ENCODE data around the gene CELF2. TPM values are rescaled to one million over a fixed set of nuclear protein-coding genes. Genes with fewer than 3 reads are reported as not detected.

Gene CELF2
- total RNA-seq, 1 experiment from 2014 or later, result 28.7 TPM

DNA sequence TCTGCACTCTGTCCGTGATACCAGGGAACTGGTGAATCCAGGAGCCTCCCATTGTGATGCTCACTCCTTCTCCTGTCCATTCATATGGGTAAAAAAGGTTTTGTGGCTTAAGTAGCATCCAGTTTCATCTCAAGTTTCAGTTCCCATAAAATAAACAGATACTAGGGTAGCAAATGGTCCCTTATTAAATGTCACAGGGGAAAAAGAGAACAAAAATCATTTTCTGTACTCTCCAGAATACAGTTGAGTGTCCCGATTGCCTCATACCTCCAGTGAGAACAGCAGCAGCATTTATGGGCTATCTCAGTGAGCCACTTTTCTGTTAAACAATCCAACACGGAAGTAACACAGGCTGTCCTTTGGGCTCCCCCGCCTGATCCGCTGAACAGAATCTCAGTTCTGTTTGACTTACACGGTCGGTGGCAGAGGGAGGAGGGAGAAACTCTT is 179.6 kb downstream of the CELF2 start:
- Mint-ChIP-seq H3K9me3 (no peaks in the 10 kb centered on the region), H3K27me3 (ENCODE audit: low read depth) (no peaks in the 10 kb centered on the region), H3K27ac (peak overlapping the region; percentile 36 to 98 (median 94); a peak in 5 of 7 replicates), H3K36me3 (ENCODE audit: insufficient read depth in 1 of 3, low read depth in 3 of 3) (peaks cover 4 to 30% (median 13%) of the 10 kb centered on the region in 3 experiments; a peak in 6 of 7 replicates), H3K4me1 (peaks cover 52 to 64% of the 10 kb centered on the region in 2 experiments), H3K4me3 (peak overlapping the region; percentile 6 to 30; a peak in 2 of 5 replicates)
- Histone ChIP-seq H3K27me3 (ENCODE audit: insufficient read depth, low read length) (no peaks in the 10 kb centered on the region), H2BK12ac (ENCODE audit: insufficient read length, low read depth, low read length) (no peak overlapping the region), H3K4me2 (ENCODE audit: insufficient read depth, insufficient read length, low read length) (no peak overlapping the region), H3K14ac (ENCODE audit: insufficient read depth, low read length) (no peak overlapping the region), H2BK120ac (ENCODE audit: low read depth, low read length, poor library complexity, severe bottlenecking) (no peak overlapping the region), H3K4ac (ENCODE audit: low read depth, low read length) (no peak overlapping the region), H3K23ac (ENCODE audit: insufficient read length, low read depth, low read length) (no peak overlapping the region), H3K9me3 (ENCODE audit: control insufficient read depth, low read depth, low read length) (no peaks in the 10 kb centered on the region), H4K20me1 (ENCODE audit: control insufficient read depth, insufficient read depth, insufficient read length) (no peaks in the 10 kb centered on the region), H3T11ph (ENCODE audit: low read length) (no peak overlapping the region), H3K23me2 (ENCODE audit: insufficient read length, low read depth, low read length, poor library complexity, severe bottlenecking) (no peaks in the 10 kb centered on the region), H2AK5ac (ENCODE audit: insufficient read length, low read length) (no peak overlapping the region), H3K56ac (ENCODE audit: insufficient read length, low read depth, low read length) (no peak overlapping the region), H4K8ac (replicated peaks; ENCODE audit: insufficient read length, low read depth, low read length) (no peak overlapping the region), H4K5ac (ENCODE audit: insufficient read length, low read depth, low read length) (no peak overlapping the region), H3K79me1 (ENCODE audit: insufficient read depth, low read depth, low read length, poor library complexity, severe bottlenecking) (no peaks in the 10 kb centered on the region), H2BK5ac (ENCODE audit: insufficient read length, low read length) (no peak overlapping the region), H3K27ac (ENCODE audit: insufficient read length, low read depth, low read length) (no peak overlapping the region), H3K79me2 (ENCODE audit: insufficient read depth, low read length) (no peaks in the 10 kb centered on the region), H2BK15ac (ENCODE audit: low read depth, low read length) (no peak overlapping the region), H3K9ac (ENCODE audit: extremely low read depth, insufficient read length, low read length) (no peak overlapping the region), H2BK20ac (ENCODE audit: low read depth, low read length, poor library complexity, severe bottlenecking) (no peak overlapping the region), H3K4me1 (ENCODE audit: insufficient read depth, low read length) (peaks cover 6% of the 10 kb centered on the region; the same call in 1 of the 2 replicates), H2AFZ (ENCODE audit: low read length) (no peak overlapping the region), H3K18ac (ENCODE audit: insufficient read length, low read depth, low read length) (peak overlapping the region; percentile 3), H4K91ac (ENCODE audit: insufficient read length, low read depth, low read length) (no peak overlapping the region)
- DNase-seq, result peak; percentile 40
- no CpG with 5 or more reads among the region's 7 CpGs for WGBS (ENCODE audit: extremely low coverage, insufficient read length, low lambda C conversion rate)
- TF ChIP-seq, protein P1, sequence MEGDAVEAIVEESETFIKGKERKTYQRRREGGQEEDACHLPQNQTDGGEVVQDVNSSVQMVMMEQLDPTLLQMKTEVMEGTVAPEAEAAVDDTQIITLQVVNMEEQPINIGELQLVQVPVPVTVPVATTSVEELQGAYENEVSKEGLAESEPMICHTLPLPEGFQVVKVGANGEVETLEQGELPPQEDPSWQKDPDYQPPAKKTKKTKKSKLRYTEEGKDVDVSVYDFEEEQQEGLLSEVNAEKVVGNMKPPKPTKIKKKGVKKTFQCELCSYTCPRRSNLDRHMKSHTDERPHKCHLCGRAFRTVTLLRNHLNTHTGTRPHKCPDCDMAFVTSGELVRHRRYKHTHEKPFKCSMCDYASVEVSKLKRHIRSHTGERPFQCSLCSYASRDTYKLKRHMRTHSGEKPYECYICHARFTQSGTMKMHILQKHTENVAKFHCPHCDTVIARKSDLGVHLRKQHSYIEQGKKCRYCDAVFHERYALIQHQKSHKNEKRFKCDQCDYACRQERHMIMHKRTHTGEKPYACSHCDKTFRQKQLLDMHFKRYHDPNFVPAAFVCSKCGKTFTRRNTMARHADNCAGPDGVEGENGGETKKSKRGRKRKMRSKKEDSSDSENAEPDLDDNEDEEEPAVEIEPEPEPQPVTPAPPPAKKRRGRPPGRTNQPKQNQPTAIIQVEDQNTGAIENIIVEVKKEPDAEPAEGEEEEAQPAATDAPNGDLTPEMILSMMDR (conservative IDR thresholded peaks at IDR 0.05), result no peak
